Vagina (tissue), 2 donors: Measurements from ENCODE around the gene PURA. TPM values are rescaled to one million over a fixed set of nuclear protein-coding genes. Genes with fewer than 3 reads are reported as not detected.

Source experiments
- DNase-seq, 2 donors: peaks; one replicate each; pipeline ENCODE4 v3.0.0-alpha.2; 2017; ENCODE audit errors: extremely low spot score in 2 of 2
- H3K27ac ChIP-seq: fragments of 200-600 bp; sonication (generic); one replicate; pipeline ENCODE4 v1.5.1; 2019
- H3K27me3 ChIP-seq: fragments of 200-600 bp; sonication (generic); one replicate; pipeline ENCODE4 v1.5.1; 2019
- H3K36me3 ChIP-seq, 2 donors: fragments of 200-600 bp; sonication (generic); one replicate each; pipeline ENCODE4 v1.5.1; 2017 to 2019
- H3K4me1 ChIP-seq: fragments of 200-600 bp; sonication (generic); one replicate; pipeline ENCODE4 v1.5.1; 2019
- H3K4me3 ChIP-seq, 2 donors: fragments of 200-600 bp; sonication (generic); 1 replicate in 1 of 2; 2 replicates in 1 of 2; pipeline ENCODE4 v1.5.1; 2016 to 2019
- H3K9me3 ChIP-seq: fragments of 200-600 bp; sonication (generic); one replicate; pipeline ENCODE4 v1.5.1; 2019
- POLR2A ChIP-seq, 2 donors: fragments of 450-650 bp; IDR thresholded peaks; one replicate each; pipeline ENCODE4 v1.6.1; 2017; ENCODE audit warnings: antibody characterized with exemption in 2 of 2, mild to moderate bottlenecking in 2 of 2, moderate library complexity in 2 of 2
- POLR2AphosphoS5 ChIP-seq, 2 donors: sonication (generic); formaldehyde crosslinking; IDR thresholded peaks; one replicate each; pipeline ENCODE4 v1.9.0; 2017; ENCODE audit warnings: antibody characterized with exemption in 2 of 2, mild to moderate bottlenecking in 2 of 2, low read depth in 1 of 2; ENCODE audit not compliant: insufficient read depth in 1 of 2
- intact Hi-C: fragments of 100-400 bp; cut with DNase I; formaldehyde crosslinking; loops from one replicate; pipeline ENCODE4 v1.15.1; 2023
- total RNA-seq: library from RNA; depleted of rRNA; stranded (reverse); fragments of >200 nt; gene quantifications from one replicate; pipeline ENCODE4 v1.2.3, GENCODE V29; 2016
- TF ChIP-seq, protein P1 (sequence below), 3 experiments: fragments of 450-650 bp in 2 of 3; fragments of 200-600 bp in 1 of 3; sonication (generic) in 1 of 3; IDR thresholded peaks; one replicate each; pipeline ENCODE4 v1.5.1; 2017 to 2019; ENCODE audit warnings: antibody characterized with exemption in 3 of 3, mild to moderate bottlenecking in 2 of 3, moderate library complexity in 2 of 3

The PURA gene
- total RNA-seq, 1 donor from 2014 or later = 29.7 TPM

DNA sequence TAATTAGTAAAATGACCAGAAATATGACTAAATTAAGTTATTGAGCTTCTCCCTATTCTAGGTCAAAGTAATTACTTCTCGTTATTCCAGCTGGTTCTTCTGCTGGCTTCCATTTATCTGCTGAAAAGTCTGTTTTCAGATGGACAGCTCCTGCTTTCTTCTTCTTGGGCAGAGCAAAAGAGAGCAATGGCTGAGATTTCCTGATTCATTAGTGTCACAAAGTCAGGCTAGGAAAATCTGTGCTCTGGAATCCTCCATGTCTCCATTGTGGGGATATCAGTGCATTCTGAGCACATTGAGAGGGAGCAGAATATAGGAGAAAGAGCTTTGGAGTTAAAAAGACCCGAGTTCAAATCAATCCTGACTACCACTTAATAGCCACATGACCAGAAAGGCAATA lies 37.1 kb upstream of the PURA start:
- Histone ChIP-seq H3K36me3 (no peaks in the 10 kb centered on the region), H3K27me3 (no peaks in the 10 kb centered on the region), H3K4me1 (no peaks in the 10 kb centered on the region), H3K9me3 (no peaks in the 10 kb centered on the region), H3K27ac (no peak overlapping the region), H3K4me3 (no peak overlapping the region)
- intact Hi-C loops = no loop called here
- no peak for DNase-seq
- no peak for TF ChIP-seq POLR2A (IDR thresholded peaks at IDR 0.05)
- TF ChIP-seq, protein P1, sequence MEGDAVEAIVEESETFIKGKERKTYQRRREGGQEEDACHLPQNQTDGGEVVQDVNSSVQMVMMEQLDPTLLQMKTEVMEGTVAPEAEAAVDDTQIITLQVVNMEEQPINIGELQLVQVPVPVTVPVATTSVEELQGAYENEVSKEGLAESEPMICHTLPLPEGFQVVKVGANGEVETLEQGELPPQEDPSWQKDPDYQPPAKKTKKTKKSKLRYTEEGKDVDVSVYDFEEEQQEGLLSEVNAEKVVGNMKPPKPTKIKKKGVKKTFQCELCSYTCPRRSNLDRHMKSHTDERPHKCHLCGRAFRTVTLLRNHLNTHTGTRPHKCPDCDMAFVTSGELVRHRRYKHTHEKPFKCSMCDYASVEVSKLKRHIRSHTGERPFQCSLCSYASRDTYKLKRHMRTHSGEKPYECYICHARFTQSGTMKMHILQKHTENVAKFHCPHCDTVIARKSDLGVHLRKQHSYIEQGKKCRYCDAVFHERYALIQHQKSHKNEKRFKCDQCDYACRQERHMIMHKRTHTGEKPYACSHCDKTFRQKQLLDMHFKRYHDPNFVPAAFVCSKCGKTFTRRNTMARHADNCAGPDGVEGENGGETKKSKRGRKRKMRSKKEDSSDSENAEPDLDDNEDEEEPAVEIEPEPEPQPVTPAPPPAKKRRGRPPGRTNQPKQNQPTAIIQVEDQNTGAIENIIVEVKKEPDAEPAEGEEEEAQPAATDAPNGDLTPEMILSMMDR (IDR thresholded peaks at IDR 0.05) = no peak
- no peak for TF ChIP-seq POLR2AphosphoS5 (IDR thresholded peaks at IDR 0.05; ENCODE audit: insufficient read depth in 1 of 2, low read depth in 1 of 2)

DNA sequence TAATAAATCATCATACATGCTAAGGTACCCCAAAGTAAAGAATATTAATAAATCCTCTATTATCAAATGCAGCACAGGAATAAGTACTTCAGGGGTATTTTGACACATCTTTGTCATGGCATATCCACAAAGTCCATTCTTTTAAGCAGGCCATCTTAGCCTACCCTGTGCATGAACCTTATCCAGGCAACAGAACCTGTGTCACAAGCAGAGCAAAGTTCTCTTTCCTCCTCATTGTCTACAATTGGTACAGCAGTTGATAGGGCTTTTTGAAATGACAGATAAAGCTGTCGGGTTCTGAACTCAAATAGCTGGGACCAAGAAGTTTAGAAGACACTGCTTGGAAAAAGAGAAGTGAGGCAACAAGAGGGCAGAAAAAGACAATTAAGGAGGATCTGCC lies 30.8 kb upstream of the PURA start:
- no peaks in the 10 kb centered on the region for H3K9me3 ChIP-seq
- DNase-seq = no peak
- no peaks in the 10 kb centered on the region for H3K27me3 ChIP-seq
- H3K4me1 ChIP-seq = no peaks in the 10 kb centered on the region
- no peaks in the 10 kb centered on the region for H3K36me3 ChIP-seq
- H3K27ac ChIP-seq = no peak overlapping the region
- intact Hi-C loops = no loop called here
- TF ChIP-seq POLR2A (IDR thresholded peaks at IDR 0.05) (no peak), POLR2AphosphoS5 (IDR thresholded peaks at IDR 0.05; ENCODE audit: insufficient read depth in 1 of 2, low read depth in 1 of 2) (no peak)
- TF ChIP-seq, protein P1 (IDR thresholded peaks at IDR 0.05) = no peak
- no peak overlapping the region for H3K4me3 ChIP-seq

DNA sequence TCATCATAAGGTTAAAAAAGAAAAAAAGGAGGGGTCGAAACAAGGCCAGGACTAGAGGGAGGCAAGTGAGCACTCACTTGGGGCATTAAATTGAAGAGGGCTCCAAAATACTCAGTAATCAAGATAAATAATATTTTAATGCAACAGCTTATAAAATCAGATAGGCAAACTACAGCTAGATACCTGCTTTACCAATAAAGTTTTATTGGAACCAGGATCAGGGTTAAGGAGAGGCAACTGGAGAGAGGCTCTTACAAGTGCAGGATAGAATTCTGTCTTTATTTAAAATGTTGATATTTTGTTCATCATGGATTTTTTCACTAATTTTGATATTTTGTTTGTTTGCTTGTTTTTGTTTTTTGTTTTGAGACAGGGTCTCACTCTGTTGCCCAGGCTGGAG lies 30.3 kb upstream of the PURA start:
- Histone ChIP-seq H3K27ac (no peak overlapping the region), H3K4me1 (no peaks in the 10 kb centered on the region), H3K9me3 (no peaks in the 10 kb centered on the region), H3K4me3 (no peak overlapping the region), H3K36me3 (no peaks in the 10 kb centered on the region), H3K27me3 (no peaks in the 10 kb centered on the region)
- intact Hi-C loops = no loop called here
- no peak for TF ChIP-seq POLR2A (IDR thresholded peaks at IDR 0.05)
- TF ChIP-seq POLR2AphosphoS5 (IDR thresholded peaks at IDR 0.05; ENCODE audit: insufficient read depth in 1 of 2, low read depth in 1 of 2) = no peak
- TF ChIP-seq, protein P1 (IDR thresholded peaks at IDR 0.05) = no peak
- DNase-seq = no peak

DNA sequence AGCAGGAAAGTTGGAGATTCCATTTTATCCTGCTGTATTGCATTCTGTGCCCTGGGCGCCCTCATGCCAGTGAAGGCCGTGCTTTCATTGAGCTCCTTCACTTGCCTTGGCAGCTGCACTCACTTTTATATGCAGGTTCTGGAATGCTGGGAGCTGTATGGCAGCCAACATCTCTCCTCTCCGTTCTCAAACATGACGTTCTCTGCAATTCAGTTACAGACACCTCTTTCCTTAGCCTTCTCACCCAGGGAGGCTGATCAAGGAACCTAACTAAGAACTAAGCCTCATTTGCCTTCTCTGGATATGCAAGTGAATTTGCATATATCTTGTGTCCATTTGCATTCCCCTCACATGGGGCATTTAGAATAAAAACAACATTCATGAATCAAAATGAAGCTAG lies 29.4 kb upstream of the PURA start:
- no peak for DNase-seq
- no peak for TF ChIP-seq POLR2AphosphoS5 (IDR thresholded peaks at IDR 0.05; ENCODE audit: insufficient read depth in 1 of 2, low read depth in 1 of 2)
- no peaks in the 10 kb centered on the region for H3K27me3 ChIP-seq
- H3K36me3 ChIP-seq = no peaks in the 10 kb centered on the region
- no peak overlapping the region for H3K27ac ChIP-seq
- H3K4me3 ChIP-seq = no peak overlapping the region
- no peaks in the 10 kb centered on the region for H3K4me1 ChIP-seq
- intact Hi-C loops = no loop called here
- H3K9me3 ChIP-seq = no peaks in the 10 kb centered on the region

DNA sequence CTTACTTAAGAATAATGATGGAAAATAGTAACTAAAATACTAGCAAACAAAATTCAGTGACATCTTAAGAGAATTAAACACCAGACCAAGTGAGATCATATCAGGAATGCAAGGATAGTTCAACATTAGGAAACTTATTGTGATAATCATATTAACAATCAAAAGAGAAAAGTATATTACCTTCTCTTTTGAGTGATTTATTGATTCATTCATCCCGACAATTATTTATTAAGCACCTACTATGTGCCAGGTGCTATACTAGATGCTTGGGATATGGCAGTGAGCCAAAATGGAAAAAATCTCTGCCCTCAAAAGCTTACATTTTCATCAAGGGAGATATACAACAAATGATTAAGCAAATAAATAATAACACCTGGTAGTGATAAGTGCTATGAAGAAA lies 23.7 kb upstream of the PURA start:
- H3K9me3 ChIP-seq = peaks cover 7% of the 10 kb centered on the region
- no peaks in the 10 kb centered on the region for H3K4me1 ChIP-seq
- no peak for DNase-seq
- TF ChIP-seq POLR2A (IDR thresholded peaks at IDR 0.05) (no peak), POLR2AphosphoS5 (IDR thresholded peaks at IDR 0.05; ENCODE audit: insufficient read depth in 1 of 2, low read depth in 1 of 2) (no peak)
- TF ChIP-seq, protein P1 (IDR thresholded peaks at IDR 0.05) = no peak
- H3K27me3 ChIP-seq = no peaks in the 10 kb centered on the region
- H3K4me3 ChIP-seq = no peak overlapping the region
- intact Hi-C loops = no loop called here
- no peaks in the 10 kb centered on the region for H3K36me3 ChIP-seq
- no peak overlapping the region for H3K27ac ChIP-seq

DNA sequence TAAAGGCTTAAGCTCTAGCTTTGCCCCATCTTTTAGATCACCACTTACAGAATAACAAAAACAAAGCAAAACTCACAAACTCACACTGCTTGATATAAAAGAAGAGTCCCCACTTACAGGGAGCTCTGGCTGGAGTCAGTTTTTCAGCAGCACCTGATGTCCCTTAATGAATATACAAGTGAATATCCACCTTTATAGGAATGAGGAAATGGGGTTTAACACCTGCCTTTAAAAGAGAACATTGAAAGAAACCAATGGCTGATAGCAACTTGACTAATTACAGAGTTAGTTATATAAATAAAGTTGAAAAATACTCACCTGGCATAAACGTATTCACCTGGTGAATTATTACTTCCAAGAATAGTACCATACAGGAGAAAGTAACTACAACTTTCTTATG lies 20.7 kb upstream of the PURA start:
- Histone ChIP-seq H3K9me3 (peaks cover 7% of the 10 kb centered on the region), H3K27ac (no peak overlapping the region), H3K36me3 (no peaks in the 10 kb centered on the region), H3K4me3 (no peak overlapping the region), H3K4me1 (no peaks in the 10 kb centered on the region), H3K27me3 (no peaks in the 10 kb centered on the region)
- TF ChIP-seq POLR2AphosphoS5 (IDR thresholded peaks at IDR 0.05; ENCODE audit: insufficient read depth in 1 of 2, low read depth in 1 of 2) (no peak), POLR2A (IDR thresholded peaks at IDR 0.05) (no peak)
- TF ChIP-seq, protein P1 (IDR thresholded peaks at IDR 0.05) = no peak
- no peak for DNase-seq
- intact Hi-C loops = no loop called here
